Urothelium cell line (cell line): Measurements from ENCODE around the gene WAS.
"Not testable (repeated sequence)": the region's sequence is repeated elsewhere in the genome, so short reads cannot be mapped to it uniquely, and the experiment has no call there.

Experiments used
- DNase-seq: peaks from one replicate; pipeline ENCODE4 v3.0.0; 2011; ENCODE audit warnings: low spot score, mixed read lengths
- FAIRE-seq: peaks from 2 replicates; lab custom pipeline; 2011; peaks lifted over from hg19 to GRCh38; lab: Jason Lieb, UNC

Gene WAS

DNA sequence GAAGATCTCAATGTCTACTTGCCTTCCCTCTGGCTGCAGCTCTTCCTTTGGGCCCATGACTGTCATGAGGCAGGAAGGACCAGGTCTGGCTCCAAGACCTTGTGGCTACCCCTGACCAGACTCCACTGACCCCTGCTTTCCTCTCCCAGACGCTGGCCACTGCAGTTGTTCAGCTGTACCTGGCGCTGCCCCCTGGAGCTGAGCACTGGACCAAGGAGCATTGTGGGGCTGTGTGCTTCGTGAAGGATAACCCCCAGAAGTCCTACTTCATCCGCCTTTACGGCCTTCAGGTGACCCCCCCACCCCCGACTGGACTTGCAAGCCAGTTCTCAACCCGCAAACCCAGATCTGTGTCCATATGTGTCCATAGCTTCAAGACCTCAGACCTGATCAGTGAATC, 535 bp downstream of the WAS start:
- no peak for FAIRE-seq
- DNase-seq, result no peak

DNA sequence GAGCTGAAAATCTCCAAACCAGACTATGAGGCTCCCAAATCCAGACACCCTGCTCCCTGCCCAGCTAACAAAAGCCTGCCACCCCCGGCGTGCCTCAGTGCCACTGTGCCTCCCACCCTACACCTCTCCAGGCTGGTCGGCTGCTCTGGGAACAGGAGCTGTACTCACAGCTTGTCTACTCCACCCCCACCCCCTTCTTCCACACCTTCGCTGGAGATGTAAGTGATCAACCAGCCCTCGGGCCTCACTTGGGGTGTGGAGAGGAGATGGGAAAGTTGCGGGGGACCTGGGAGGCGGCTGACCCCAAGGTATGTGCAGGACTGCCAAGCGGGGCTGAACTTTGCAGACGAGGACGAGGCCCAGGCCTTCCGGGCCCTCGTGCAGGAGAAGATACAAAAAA, 1.8 kb downstream of the WAS start:
- no peak for DNase-seq
- no peak for FAIRE-seq

DNA sequence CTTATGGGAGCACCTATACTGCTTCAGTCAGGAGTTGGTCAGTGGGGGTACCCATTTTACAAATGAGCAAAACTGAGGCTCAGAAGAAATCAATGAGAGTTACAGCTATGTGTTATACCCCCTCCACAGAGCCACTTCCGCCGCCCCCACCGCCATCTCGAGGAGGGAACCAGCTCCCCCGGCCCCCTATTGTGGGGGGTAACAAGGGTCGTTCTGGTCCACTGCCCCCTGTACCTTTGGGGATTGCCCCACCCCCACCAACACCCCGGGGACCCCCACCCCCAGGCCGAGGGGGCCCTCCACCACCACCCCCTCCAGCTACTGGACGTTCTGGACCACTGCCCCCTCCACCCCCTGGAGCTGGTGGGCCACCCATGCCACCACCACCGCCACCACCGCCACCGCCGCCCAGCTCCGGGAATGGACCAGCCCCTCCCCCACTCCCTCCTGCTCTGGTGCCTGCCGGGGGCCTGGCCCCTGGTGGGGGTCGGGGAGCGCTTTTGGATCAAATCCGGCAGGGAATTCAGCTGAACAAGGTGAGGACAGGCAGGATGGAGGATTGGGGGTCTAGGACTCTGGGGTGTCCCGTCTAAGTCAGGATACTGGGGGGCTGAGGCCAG, 5.0 kb downstream of the WAS start:
- DNase-seq, result no peak
- no peak for FAIRE-seq

DNA sequence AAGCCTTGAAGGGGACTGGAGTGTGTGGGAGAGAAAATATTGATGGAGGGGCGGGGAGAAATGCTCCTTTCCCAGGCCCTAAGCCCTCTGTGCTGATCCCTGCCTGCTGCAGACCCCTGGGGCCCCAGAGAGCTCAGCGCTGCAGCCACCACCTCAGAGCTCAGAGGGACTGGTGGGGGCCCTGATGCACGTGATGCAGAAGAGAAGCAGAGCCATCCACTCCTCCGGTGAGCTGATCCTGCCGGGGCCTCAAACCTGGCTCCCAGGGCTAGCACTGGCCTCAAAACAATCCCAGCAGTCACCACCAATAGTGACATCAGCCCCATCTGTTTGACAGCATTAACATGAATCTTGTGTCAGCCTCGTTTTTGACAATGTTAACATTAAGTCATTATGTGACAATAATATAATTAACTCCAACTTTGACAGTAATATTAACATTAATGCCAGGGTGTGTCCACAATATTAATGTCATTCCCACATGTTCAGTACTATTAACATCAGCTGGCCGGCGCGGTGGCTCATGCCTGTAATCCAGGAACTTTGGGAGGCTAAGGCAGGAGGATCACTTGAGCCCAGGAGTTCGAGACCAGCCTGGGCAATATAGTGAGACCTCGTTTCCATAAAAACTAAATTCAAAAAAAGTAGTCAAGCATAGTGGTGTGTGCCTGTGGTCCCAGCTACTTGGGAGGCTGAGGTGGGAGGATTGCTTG, 5.8 kb downstream of the WAS start:
- no peak for FAIRE-seq
- DNase-seq, result no peak

DNA sequence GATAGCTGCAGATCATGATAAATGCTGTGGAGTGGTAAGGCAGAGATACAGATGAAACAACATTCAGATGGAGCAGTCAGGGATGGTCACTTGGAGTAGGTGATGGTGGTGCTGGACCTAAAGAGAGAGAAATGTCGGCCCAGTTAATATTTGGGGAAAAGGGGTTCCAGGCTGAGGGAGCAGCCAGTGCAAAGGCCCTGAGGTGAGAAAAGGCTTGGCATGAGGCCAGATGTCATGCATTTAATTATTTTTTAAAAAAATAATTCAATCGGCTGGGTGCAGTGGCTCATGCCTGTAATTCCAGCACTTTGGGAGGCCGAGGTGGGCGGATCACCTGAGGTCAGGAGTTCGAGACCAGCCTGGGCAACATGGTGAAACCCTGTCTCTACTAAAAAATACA, 8.1 kb downstream of the WAS start:
- not testable (repeated sequence) for FAIRE-seq, DNase-seq

DNA sequence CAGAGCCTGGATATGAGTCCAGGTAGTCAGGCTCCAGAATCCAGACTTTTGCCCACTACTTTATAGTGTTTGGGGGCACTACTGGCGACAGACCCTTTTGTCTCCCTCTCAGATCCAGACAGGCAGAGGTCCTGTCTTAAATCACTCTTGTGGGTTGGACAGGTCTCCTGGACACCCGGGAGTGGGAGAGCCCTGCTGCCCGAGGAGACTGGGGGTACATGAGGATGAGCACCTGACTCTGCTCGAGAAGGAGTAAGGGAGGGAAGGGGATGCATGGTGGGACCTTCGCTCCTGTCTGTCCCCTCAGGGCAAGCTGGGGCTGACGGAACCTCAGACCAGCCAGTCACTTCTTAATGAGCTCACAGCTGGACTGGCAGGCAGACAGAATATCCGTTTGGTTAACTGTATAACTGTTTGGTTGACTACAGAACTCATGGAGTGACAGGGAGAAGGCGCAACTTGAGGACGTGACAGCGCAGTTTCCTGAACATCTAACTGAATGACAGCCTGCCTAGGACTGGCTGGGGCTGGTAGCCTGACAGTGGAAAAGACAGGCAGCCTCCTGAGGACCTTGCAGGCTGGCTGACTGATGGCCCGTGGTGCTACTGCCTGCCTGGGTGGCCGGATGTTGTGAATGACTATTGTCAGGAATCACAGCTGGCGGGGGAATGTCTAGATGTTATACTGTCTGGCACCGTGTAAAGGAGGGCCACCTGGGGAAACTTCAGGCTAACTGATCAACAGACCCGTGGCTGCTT, 11.4 kb downstream of the WAS start:
- no peak for FAIRE-seq
- no peak for DNase-seq

DNA sequence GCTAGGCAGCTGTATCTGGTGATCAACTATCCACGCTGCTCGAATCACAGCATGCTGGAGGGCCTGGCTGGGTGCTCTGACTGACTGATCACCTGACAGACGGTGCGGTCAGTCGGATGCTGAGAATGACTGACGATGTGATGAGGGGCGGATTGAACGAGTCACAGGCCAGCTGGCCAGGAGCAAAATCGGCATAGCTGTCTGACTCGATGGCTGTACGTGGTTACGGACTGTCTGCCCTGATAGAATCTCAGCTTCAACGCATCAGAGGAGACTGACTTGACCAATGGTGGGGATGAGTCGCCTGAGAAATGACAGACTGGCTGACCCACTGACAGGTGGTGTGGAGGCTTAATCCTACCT, 11.9 kb downstream of the WAS start:
- DNase-seq (no peak), FAIRE-seq (no peak)

DNA sequence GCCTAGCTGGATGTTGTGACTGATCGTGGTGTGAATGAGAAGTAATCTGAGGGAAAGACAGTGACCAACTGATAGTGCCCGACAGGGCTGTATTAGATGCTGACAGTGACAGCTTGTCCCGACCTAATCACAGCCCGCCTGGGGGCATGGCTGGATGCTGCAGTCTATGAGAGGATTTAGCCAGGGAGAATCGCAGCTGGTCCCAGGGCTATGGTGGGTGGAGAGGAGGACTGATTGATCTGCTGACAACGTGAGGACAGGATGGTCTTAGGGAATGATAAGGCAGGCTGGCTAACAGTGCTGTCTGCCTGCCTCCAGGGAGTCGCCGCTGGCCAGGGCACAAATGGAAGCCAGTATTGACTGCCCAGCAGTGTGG, 12.3 kb downstream of the WAS start:
- no peak for FAIRE-seq
- peak; percentile 8 for DNase-seq

DNA sequence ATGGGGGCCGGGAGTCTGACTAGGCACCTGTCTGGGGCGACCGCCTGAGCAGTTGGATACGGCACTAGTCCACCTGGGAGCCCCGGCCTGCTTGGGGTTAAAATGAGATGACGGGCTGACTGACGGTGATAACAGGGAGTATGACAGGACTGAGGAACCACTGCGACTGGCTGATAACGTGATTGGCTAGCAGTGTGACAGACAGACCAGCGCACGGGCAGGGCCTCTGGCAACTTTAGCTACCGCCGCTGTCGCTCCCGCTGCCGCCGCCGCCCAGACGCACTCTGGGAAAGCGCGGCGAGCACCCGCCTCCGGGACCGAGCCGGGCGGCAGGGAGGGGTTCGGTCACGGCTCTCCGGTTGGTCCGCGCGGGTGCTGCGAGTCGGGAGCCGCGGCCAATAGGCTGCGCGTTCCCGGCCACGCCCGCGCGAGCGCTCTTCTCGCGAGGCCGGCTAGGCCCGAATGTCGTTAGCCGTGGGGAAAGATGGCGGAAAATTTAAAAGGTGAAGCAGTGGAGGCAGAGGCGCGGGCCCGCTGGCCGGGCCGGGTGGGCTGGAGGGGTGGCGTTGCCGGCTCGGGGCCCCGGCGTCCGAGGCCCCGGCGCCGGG, 12.8 kb downstream of the WAS start, which contains the start of gene SUV39H1:
TSS of gene SUV39H1 (plus strand) at position 434 of the 608 bp plus-strand sequence. CDS start at position 485, 51 bp downstream.
- FAIRE-seq, result no peak
- peak; percentile 95 for DNase-seq

DNA sequence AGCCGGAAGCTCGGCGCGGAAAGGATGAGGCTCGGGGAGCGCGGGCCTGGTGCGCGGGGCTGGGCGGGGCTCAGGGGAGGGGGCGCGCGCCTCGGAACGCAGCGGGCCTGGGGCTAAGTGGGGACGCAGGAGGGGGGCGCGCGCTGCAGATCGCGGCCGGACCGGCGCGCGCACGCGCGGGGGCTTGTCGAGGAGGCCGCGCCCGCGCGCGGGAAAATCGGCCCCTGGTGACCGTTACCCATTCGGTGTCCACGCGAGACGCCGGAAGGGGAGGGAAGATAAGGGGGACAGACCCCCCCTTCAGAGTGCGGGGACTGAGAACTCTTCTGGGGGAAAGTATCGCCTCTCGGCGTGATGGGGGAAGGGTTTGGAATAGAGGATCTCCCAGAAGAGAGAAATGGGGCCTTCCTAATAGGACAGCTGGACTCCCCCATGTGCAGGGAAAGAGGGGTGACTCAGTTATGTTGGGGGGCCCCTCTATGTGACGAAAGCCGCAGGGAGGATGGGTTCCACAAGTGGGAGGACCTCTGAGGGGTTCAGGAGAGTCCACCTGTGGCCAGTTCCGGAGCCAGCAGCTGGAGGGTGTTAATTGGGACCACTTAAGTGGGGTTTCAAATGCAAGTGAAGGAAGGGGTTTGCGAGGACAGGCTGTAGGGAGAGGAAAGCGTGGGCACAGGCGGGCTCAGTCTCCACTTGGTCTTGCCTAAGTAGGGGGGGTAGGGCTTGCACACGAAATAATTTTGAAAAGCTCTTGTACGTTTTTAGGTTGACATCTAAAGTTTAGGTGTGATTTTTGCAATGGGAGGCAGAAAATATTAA, 13.5 kb downstream of the WAS start:
- FAIRE-seq, result no peak
- DNase-seq, result peak; percentile 56

DNA sequence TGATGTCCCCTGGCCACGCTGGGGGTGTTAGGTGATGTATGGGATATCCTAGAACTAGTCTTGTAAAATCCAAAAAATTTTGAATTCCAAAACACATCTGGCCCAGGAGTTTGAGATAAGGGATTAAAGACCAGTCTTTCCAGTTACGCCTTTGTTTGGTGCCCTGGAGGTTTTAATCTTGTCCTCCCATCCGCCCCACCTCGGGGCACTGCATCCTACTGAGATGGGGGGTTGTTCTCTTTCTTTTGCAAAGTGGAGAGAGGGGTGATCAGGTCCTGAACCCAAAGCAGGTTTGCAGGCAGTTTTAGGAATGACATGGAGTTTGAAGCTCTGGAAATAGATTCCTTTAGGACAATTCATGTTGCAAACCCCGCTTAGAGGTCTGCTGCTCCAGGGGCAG, 14.7 kb downstream of the WAS start:
- no peak for FAIRE-seq
- no peak for DNase-seq

DNA sequence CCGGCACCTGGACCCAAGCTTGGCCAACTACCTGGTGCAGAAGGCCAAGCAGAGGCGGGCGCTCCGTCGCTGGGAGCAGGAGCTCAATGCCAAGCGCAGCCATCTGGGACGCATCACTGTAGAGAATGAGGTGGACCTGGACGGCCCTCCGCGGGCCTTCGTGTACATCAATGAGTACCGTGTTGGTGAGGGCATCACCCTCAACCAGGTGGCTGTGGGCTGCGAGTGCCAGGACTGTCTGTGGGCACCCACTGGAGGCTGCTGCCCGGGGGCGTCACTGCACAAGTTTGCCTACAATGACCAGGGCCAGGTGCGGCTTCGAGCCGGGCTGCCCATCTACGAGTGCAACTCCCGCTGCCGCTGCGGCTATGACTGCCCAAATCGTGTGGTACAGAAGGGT, 16.6 kb downstream of the WAS start:
- FAIRE-seq, result no peak
- no peak for DNase-seq

DNA sequence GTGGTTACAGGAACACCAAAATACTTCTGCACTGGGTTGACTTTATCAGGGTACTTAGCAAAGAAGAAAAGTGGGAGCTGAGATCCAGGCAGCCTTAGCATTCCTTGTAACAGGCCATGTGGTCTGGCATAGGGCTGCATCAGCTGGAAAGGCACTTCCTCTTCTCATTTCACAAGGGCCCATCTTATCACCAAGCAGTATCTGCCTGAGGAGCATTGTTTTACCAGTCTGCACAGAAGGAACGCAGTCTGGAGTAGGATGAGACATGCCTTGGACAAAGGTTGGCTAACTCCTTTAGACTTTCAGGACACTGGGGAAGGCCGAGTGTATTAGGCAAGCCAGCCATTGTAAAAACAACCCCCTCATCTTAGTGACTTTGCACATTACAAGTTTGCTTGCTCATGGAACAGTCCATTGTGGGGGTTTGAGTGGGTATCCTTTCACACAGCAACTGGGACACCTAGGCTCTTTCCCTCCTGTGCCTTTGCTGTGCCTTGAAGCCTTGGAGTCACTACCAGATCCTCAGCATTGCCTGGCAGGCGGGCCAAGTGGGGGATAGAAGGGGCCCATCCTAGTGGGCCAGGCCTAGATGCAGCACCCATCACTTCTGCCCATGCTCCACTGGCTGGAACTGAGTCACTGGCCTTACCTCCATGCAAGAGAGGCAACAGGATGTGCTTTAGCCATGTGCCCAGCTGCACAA, 17.5 kb downstream of the WAS start:
- no peak for DNase-seq
- no peak for FAIRE-seq

DNA sequence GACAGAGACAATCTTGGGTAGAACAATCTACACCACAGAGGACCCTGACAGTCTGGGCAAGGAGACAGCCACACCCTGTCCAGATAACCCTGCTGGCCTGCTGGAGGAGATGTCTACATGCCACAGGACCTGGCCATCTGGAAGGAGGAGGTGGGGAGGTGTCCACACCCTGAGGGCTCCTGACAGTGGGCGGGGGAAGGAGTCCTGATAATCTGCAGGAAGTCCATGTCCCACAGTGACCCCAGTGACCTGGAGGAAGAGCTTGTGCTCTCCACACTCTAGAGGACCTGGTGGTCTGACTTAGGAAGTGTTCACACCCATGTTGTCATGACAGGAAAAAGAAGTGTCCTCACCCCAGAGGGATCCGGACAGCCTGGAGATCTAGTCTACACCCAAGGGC, 18.4 kb downstream of the WAS start:
- no peak for FAIRE-seq

DNA sequence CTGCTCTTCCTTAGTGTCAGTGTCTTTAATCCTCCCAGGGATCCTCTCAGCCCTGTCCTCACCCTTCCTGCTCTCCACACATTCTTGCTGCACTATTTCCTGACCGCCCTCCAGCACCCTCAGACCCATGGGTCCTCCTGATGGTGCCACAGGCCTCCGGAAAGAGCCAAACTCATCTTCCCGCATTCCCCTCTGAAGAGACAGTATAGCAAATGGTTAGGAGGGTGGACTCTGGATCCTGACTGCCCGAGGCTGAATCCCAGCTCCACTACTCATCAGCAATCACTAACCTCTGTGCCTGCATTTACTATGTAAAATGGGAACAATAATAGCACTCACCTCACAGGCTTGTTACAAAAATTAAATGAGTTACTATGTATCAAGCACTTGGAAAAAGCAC, 19.1 kb downstream of the WAS start:
- DNase-seq (no peak), FAIRE-seq (no peak)

More for the DNA sequence above, 18.4 kb downstream of the WAS start:
- no peak for DNase-seq

DNA sequence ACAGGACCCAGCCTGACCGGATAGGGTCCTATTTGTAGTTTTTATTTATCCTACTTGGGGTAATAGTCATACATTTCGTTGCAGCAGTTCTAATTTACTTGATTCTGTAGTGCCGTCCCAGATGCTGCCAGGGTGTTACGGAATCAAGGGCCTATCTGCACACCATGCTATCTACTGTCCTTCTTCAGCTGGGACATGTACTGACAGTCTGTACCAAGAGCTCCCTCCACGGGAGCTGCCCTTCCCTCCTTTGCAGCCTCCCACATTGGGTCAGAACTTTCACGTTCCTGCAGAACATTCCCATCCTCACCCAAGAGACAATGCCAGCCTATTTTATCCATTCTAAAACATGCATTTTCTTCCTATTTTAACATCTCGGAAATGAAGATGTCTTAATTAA, 19.6 kb downstream of the WAS start:
- no peak for DNase-seq
- FAIRE-seq, result no peak

DNA sequence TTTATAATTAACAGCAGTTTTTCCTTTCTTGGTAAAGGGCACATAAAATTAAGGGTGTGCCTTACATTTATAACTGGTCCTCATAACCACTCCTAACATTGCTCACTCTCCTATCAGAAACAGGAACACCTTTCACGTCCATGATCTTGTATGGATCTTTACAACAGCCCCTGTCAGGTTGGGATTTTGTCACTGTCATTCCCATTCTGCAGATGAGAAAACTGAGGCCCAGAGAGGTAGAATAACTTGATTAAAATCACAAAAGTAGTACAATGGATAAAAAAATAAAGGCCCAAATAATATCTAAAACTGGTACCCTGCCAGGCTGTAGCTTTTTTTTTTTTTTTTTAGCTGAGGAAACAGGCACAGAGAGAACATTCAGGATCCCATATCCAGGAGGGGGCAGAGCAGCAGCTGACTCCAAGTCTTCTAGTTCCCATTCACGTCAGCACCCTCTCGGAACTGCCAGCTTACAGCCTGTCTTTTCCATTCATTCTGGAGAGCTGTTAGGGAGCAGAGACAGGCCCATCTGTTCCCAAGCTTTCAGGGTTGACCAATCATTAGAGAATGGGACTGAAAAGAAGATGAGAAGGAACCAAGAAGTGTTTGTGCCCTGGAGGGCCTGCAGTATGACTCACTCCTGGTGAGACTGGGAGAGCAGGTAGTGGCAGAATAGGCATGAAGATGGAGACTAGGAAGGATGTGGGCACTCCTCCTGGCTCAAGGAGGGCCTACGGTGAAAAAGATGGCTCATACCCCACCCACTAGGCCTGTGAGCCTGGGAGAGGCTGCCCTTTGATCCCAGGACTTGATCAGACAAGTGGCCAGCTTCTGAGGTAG, 20.3 kb downstream of the WAS start:
- no peak for DNase-seq
- no peak for FAIRE-seq

DNA sequence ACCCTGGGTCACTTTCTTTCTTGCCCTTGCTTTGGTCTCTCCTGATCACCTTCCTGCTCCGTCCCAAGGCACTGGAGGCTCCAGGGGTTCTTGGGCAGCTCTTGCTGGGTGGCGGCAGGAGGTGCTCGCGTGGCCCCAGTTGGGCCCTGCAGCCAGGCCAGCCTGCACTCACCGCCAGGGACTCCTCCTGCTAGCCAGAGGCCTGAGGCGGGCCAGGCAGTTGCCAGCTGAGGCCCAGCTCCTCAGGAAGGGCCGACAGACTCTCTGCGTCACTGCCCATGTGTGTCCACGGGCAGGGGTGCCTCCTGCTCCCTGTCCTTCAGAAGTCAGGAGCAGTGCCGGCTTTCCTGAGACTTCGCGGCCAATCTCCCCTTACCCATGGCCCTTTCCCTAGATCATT, 22.3 kb downstream of the WAS start:
- no peak for FAIRE-seq
- DNase-seq, result no peak

DNA sequence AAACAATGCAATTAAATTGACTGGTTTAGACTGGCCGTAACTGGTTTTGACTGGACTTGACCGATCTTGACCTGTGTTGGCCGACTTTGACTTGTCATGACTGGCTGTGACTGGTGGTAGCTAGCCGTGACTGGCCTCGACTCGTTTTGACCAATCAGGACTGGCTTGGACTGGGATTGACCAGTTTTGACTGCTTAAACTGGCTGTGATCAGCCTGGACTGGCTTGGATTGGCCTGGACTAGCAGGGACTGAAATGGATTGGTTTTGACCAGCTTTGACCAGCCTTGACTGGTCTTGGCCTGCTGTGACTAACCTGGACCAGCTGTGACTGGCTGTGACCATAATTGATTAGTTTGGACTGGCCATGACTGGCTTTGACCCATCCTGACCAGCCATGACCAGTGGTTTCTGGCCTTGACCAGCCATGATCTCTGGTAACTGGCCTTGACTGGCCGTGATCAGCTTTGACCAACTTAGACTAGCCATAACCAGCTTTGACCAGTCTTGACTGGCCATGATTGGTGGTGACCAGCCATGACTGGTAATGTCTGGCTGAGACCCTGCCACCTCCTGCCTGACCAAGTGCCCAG, 26.0 kb downstream of the WAS start:
- DNase-seq (no peak), FAIRE-seq (no peak)
